ENCODE measurements around the gene KCTD8.

KCTD8 gene

DNA sequence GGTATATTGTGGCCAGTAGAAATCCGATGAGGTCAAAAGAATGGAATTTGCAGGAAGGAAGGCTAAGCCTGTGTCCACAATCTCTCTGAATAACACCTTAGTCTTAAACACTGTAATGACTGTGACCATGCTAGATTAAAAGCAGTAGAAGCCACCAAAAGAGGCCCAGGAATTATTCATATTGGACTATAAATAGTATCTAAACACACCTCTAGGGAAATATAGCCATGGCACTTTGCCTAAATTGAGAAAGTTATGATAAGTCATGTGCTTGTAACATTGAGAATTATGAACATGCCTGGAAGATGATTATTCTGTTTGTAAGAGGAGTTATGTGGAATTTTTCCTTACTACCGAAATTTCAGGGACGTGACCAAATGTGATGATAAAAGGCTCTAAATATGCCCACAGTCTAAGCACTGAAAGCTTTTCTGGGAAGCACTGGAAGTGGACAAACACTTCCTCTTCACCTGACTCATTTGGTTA lies 298.5 kb downstream of the KCTD8 start:
- DNase-seq (ENCODE audit: low read depth), result peak; percentile 80
- TF ChIP-seq, protein P1, sequence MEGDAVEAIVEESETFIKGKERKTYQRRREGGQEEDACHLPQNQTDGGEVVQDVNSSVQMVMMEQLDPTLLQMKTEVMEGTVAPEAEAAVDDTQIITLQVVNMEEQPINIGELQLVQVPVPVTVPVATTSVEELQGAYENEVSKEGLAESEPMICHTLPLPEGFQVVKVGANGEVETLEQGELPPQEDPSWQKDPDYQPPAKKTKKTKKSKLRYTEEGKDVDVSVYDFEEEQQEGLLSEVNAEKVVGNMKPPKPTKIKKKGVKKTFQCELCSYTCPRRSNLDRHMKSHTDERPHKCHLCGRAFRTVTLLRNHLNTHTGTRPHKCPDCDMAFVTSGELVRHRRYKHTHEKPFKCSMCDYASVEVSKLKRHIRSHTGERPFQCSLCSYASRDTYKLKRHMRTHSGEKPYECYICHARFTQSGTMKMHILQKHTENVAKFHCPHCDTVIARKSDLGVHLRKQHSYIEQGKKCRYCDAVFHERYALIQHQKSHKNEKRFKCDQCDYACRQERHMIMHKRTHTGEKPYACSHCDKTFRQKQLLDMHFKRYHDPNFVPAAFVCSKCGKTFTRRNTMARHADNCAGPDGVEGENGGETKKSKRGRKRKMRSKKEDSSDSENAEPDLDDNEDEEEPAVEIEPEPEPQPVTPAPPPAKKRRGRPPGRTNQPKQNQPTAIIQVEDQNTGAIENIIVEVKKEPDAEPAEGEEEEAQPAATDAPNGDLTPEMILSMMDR (conservative IDR thresholded peaks at IDR 0.05; ENCODE audit: low read depth, low read length), result no peak
- H3K4me3 ChIP-seq (ENCODE audit: low read length), result no peak overlapping the region

DNA sequence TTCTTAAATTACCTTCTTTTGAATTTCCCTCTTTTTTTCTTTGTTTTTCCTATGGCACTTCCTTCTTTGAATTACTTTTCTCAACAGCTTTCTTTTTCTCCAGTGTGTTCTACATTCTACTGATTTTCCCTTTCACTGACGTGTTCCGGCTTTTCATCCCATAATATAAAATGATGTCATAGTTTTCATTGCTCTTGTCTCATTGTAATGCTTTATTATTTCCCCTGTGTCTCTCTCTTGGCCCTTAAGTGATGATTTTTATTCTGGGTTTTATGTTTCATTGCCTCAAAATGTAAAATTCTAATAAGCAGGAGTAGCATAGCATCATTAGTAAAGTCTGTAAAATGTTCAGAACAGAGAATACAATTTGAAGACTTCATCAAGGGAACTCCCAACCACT lies 299.3 kb downstream of the KCTD8 start:
- no peak for DNase-seq (ENCODE audit: low read depth)
- TF ChIP-seq, protein P1 (conservative IDR thresholded peaks at IDR 0.05; ENCODE audit: low read depth, low read length), result no peak
- H3K4me3 ChIP-seq (ENCODE audit: low read length), result no peak overlapping the region

DNA sequence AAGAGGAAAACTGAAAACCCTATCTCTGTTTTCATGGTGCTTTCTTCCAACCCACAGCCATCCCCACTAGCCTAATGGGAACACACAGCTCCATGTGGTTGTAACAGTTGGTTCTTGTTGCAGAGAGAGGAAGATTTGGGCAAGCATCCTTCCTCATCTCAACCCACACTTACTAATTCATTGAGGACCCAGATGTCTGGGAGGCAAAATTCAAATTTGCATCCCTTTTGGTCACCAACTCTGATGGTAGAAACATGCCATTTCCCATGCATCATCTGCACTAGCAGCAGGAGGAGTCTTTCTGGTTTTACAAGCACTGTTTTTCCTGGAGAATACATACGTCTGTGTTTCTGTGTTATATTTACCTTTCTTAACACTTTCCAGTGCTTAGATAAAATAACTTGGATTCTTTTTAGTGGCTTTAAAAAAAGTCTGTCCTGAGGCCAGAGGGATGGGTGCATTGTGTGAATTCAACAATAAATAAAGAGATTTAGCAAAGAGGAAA lies 301.0 kb downstream of the KCTD8 start:
- no peak for DNase-seq (ENCODE audit: low read depth)
- TF ChIP-seq, protein P1 (conservative IDR thresholded peaks at IDR 0.05; ENCODE audit: low read depth, low read length), result no peak
- no peak overlapping the region for H3K4me3 ChIP-seq (ENCODE audit: low read length)

DNA sequence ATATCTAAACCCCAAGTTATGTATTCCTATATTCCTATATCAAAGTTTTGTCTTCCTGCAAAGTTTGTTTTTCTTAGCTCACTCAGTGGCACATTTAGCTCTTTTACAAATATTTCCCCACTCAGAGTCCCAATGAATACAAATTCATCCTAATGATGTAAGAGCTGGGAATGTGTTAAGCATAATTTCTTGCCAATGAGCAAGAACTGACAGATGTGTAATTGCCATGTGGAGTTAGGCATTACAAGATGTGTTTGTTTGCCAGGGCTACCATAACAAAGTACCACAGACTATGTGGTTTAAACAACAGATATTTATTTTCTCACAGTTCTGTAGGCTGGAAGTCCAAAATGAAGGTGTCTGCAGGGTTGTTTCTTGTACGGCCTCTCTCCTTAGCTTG lies 302.1 kb downstream of the KCTD8 start:
- no peak overlapping the region for H3K4me3 ChIP-seq (ENCODE audit: low read length)
- TF ChIP-seq, protein P1 (conservative IDR thresholded peaks at IDR 0.05; ENCODE audit: low read depth, low read length), result no peak
- no peak for DNase-seq (ENCODE audit: low read depth)

DNA sequence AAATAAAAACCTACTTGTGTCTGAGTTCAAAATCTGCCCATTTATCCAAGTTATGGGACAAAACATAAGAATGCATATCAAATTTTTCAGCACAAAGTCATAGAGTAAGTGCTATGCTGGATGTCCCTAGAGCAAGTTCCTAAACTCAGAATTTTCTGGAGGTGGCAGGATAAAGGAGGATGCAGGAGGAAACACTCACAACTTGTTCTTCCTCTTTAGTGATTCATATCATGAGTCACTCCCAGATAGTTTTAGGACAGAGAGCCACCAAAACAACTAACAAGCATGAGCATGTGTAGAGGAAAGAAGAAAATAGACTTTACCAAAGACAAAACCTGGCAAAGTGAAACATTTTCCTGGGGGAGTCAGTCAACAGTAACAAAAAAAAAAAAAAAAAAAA lies 302.7 kb downstream of the KCTD8 start:
- DNase-seq (ENCODE audit: low read depth), result no peak
- TF ChIP-seq, protein P1 (conservative IDR thresholded peaks at IDR 0.05; ENCODE audit: low read depth, low read length), result no peak
- no peak overlapping the region for H3K4me3 ChIP-seq (ENCODE audit: low read length)

DNA sequence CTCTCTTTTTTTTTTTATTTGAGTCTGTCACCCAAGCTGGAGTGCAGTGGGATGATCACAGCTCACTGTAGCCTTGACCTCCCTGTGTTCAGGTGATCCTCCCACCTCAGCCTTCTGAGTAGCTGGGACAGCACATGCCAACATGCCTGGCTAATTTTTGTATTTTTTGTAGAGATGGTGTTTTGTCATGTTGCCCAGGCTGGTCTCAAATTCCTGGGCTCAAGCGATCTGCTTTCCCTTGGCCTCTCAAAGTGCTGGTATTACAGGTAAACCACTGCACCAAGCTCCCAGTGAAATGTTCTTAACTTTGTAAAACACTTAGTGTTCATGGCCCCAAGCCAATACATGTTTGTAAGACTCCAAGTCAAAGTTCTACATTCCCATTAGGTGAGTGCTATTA lies 316.1 kb downstream of the KCTD8 start:
- DNase-seq (ENCODE audit: low read depth), result no peak
- TF ChIP-seq, protein P1 (conservative IDR thresholded peaks at IDR 0.05; ENCODE audit: low read depth, low read length), result no peak
- no peak overlapping the region for H3K4me3 ChIP-seq (ENCODE audit: low read length)
